ENCODE measurements around the gene NEUROD6. TPM values are rescaled to one million over a fixed set of nuclear protein-coding genes. Genes with fewer than 3 reads are reported as not detected.

Gene NEUROD6
- total RNA-seq, 1 donor from 2014 or later, result not detected

DNA sequence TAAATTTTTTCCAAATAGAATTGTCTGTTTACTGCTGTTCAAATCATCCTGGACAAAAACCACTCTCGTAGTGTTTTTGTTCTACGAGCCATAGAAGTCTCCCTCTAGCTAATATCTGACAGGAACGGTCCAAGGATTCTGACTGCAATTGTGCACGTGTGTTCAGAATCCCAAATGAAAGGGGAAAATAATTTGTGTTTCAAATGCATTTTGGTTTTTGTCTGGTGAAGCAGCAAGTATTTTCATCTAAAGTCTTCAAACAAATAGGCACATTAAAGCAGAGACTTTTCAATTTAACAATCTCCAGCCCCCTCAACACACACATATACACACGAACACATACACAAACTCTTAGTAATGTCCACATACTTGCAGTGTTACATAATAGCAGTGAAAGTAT lies 475 bp downstream of the NEUROD6 start:
- DNase-seq (ENCODE audit: extremely low spot score, unreplicated experiment), result no peak

DNA sequence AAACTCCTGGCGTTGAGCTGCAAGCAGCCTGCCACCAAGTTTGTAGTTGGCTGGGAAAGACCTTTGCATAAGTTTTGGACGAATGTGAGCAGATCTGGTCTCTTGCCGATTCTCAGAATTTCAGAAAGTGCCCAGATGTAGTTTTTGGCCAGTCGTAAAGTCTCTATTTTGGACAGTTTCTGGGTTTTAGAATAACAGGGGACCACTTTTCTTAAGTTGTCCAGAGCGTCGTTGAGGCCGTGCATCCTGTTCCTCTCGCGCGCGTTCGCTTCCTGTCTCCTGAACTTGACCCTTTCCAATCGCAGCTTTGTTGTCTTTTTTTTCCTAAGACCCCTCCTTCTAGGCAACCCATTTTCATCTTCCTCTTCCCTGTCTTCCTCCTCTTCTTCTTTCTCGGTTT lies 1.8 kb downstream of the NEUROD6 start:
- Mint-ChIP-seq H3K4me3 (ENCODE audit: unreplicated experiment) (no peak overlapping the region), H3K27me3 (ENCODE audit: unreplicated experiment) (peaks cover 60% of the 10 kb centered on the region), H3K4me1 (ENCODE audit: unreplicated experiment) (no peaks in the 10 kb centered on the region), H3K9me3 (ENCODE audit: unreplicated experiment) (no peaks in the 10 kb centered on the region), H3K36me3 (ENCODE audit: unreplicated experiment) (no peaks in the 10 kb centered on the region), H3K27ac (ENCODE audit: unreplicated experiment) (no peak overlapping the region)
- TF ChIP-seq, protein P1, sequence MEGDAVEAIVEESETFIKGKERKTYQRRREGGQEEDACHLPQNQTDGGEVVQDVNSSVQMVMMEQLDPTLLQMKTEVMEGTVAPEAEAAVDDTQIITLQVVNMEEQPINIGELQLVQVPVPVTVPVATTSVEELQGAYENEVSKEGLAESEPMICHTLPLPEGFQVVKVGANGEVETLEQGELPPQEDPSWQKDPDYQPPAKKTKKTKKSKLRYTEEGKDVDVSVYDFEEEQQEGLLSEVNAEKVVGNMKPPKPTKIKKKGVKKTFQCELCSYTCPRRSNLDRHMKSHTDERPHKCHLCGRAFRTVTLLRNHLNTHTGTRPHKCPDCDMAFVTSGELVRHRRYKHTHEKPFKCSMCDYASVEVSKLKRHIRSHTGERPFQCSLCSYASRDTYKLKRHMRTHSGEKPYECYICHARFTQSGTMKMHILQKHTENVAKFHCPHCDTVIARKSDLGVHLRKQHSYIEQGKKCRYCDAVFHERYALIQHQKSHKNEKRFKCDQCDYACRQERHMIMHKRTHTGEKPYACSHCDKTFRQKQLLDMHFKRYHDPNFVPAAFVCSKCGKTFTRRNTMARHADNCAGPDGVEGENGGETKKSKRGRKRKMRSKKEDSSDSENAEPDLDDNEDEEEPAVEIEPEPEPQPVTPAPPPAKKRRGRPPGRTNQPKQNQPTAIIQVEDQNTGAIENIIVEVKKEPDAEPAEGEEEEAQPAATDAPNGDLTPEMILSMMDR (IDR thresholded peaks at IDR 0.05), result no peak
- DNase-seq (ENCODE audit: extremely low spot score, unreplicated experiment), result no peak

More for the DNA sequence above, 475 bp downstream of the NEUROD6 start:
- TF ChIP-seq, protein P1 (IDR thresholded peaks at IDR 0.05), result no peak
- no peaks in the 10 kb centered on the region for H3K4me1 Mint-ChIP-seq (ENCODE audit: unreplicated experiment)
- H3K4me3 Mint-ChIP-seq (ENCODE audit: unreplicated experiment), result no peak overlapping the region
- peaks cover 60% of the 10 kb centered on the region for H3K27me3 Mint-ChIP-seq (ENCODE audit: unreplicated experiment)
- no peaks in the 10 kb centered on the region for H3K9me3 Mint-ChIP-seq (ENCODE audit: unreplicated experiment)
- no peaks in the 10 kb centered on the region for H3K36me3 Mint-ChIP-seq (ENCODE audit: unreplicated experiment)
- H3K27ac Mint-ChIP-seq (ENCODE audit: unreplicated experiment), result no peak overlapping the region

DNA sequence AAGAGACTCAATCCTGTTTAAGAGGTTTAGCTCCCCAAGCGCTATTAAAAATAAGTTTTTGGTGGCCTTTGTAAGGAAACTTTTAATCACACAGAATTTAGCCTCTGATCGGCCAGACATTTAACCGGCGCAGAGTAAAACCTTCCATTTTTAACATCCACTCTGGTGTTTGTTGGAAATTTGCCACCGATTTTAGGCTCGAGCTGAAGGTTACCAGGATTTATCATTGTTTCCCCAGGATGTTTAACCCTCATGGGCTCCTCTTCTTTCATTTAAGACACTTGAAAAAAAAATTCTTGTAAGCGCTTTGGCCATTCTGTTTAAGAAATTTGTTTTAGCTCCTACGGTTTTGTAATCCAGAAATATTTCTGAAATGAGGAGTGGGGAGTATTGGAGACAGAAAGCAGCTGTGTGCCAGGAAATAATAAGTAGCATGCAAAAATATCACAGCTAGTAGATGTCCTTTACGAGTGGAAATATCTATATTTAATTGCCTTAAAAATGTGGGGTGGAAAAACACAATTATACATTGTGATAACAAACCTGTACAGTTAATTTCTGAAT lies 3.4 kb downstream of the NEUROD6 start:
- Mint-ChIP-seq H3K27me3 (ENCODE audit: unreplicated experiment) (peaks cover 56% of the 10 kb centered on the region), H3K36me3 (ENCODE audit: unreplicated experiment) (no peaks in the 10 kb centered on the region), H3K4me3 (ENCODE audit: unreplicated experiment) (no peak overlapping the region), H3K27ac (ENCODE audit: unreplicated experiment) (no peak overlapping the region), H3K9me3 (ENCODE audit: unreplicated experiment) (no peaks in the 10 kb centered on the region), H3K4me1 (ENCODE audit: unreplicated experiment) (no peaks in the 10 kb centered on the region)
- DNase-seq (ENCODE audit: extremely low spot score, unreplicated experiment), result no peak
- TF ChIP-seq, protein P1 (IDR thresholded peaks at IDR 0.05), result no peak

DNA sequence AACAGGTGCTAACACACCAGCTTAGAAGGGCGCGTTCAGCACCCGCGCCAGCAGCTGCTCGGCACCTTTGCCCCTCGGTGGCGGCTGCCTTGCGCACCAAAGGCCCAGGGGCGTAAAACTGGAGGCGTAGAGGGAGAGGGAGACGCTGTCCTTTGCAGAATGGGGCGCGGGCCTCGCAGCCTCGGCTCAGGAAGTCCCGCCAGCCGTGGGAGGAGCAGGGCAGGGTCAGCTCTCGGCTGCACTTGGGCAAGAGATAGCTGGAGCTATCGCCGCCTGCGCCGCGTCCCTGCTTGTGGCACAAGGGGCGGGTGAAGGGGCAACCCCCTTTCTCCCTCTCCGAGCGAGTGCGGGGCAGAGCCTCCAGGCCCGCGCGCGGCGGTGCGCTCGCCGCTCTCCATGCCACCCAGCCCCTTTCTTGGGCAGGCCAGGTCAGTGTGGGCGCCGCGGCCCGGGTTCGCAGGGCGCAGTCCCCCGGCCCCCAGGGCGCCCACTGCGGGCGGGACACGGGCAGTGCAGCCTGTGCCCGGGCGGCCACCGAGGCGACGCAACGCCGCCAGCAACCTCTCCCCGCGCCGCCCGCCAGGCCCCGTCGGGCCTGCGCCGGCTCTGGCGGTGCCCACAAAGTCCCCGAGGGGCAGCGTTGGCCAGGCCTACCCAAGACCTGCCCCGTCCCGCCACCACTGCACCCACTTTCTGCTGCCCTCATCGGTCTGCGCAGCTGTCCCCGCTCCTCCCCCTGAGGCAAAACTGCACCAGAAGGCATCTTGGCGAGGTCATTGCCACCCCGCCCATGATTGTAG lies 4.1 kb downstream of the NEUROD6 start:
- TF ChIP-seq, protein P1 (IDR thresholded peaks at IDR 0.05), result no peak
- no peak for DNase-seq (ENCODE audit: extremely low spot score, unreplicated experiment)
- no peaks in the 10 kb centered on the region for H3K9me3 Mint-ChIP-seq (ENCODE audit: unreplicated experiment)
- no peaks in the 10 kb centered on the region for H3K4me1 Mint-ChIP-seq (ENCODE audit: unreplicated experiment)
- no peak overlapping the region for H3K27ac Mint-ChIP-seq (ENCODE audit: unreplicated experiment)
- no peak overlapping the region for H3K4me3 Mint-ChIP-seq (ENCODE audit: unreplicated experiment)
- H3K27me3 Mint-ChIP-seq (ENCODE audit: unreplicated experiment), result peaks cover 52% of the 10 kb centered on the region
- no peaks in the 10 kb centered on the region for H3K36me3 Mint-ChIP-seq (ENCODE audit: unreplicated experiment)

DNA sequence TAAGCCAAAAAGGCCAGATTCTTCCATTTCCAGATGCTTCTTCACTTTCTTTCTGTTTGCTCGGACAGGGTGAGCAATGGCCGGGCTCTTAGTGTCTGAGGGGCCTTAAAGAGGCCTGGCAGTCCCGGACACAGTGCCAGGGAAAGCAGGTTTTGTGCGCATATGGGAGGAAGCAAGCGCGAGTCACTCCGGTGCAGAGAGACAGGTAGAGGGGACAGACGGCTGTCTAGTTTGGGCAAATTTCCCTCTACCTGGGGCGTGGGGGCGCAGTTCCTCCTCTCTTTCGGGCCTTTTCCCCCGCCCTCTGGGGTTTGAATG lies 4.7 kb downstream of the NEUROD6 start:
- H3K4me3 Mint-ChIP-seq (ENCODE audit: unreplicated experiment), result no peak overlapping the region
- TF ChIP-seq, protein P1 (IDR thresholded peaks at IDR 0.05), result no peak
- H3K9me3 Mint-ChIP-seq (ENCODE audit: unreplicated experiment), result no peaks in the 10 kb centered on the region
- no peak overlapping the region for H3K27ac Mint-ChIP-seq (ENCODE audit: unreplicated experiment)
- no peaks in the 10 kb centered on the region for H3K4me1 Mint-ChIP-seq (ENCODE audit: unreplicated experiment)
- no peaks in the 10 kb centered on the region for H3K36me3 Mint-ChIP-seq (ENCODE audit: unreplicated experiment)
- H3K27me3 Mint-ChIP-seq (ENCODE audit: unreplicated experiment), result peaks cover 46% of the 10 kb centered on the region
- no peak for DNase-seq (ENCODE audit: extremely low spot score, unreplicated experiment)
